Ovary (tissue), 9 donors: ENCODE results near the gene TMEM198. TPM values are rescaled to one million over a fixed set of nuclear protein-coding genes. Genes with fewer than 3 reads are reported as not detected.
A peak's percentile ranks its signal among the peaks of the same experiment; 100 is the strongest.

Experiments used
- DNase-seq, 5 donors: peaks; one replicate each; pipeline ENCODE4 v3.0.0-alpha.2; 2019 to 2020
- H3K27ac ChIP-seq, 2 donors: fragments of 200-600 bp; one replicate each; pipeline versions ENCODE4 v1.5.1 to v1.8.0; 2019 to 2022
- H3K27me3 ChIP-seq: fragments of 200-600 bp; one replicate; pipeline ENCODE4 v1.8.0; 2022
- H3K36me3 ChIP-seq: fragments of 200-600 bp; sonication (generic); one replicate; pipeline ENCODE4 v1.5.1; 2019
- H3K4me1 ChIP-seq: one replicate; pipeline ENCODE4 v1.8.1; 2013; ENCODE audit warnings: mild to moderate bottlenecking, moderate library complexity; ENCODE audit not compliant: insufficient read depth
- H3K4me3 ChIP-seq: fragments of 200-600 bp; sonication (generic); one replicate; pipeline ENCODE4 v1.5.1; 2017
- H3K9me3 ChIP-seq, 2 donors: fragments of 200-600 bp in 1 of 2; sonication (generic) in 1 of 2; one replicate each; pipeline versions ENCODE4 v1.5.1 to v1.8.1; 2013 to 2019; ENCODE audit warnings: mild to moderate bottlenecking in 1 of 2, moderate library complexity in 1 of 2
- EP300 ChIP-seq: sonication (generic); formaldehyde crosslinking; IDR thresholded peaks from one replicate; pipeline ENCODE4 v1.6.1; 2017; ENCODE audit warnings: antibody characterized with exemption
- POLR2A ChIP-seq: fragments of 450-650 bp; IDR thresholded peaks from one replicate; pipeline ENCODE4 v1.6.1; 2017; ENCODE audit warnings: antibody characterized with exemption, mild to moderate bottlenecking, moderate library complexity
- WGBS, 3 donors: extraction: QIAGEN DNeasy Blood & Tissue Kit in 1 of 3; methylation state at CpG; one replicate each; pipeline versions ENCODE4 v1.1.5 to v1.1.7; 2013 to 2017; 5-methylcytosine and 5-hydroxymethylcytosine counted together
- intact Hi-C, 4 donors: fragments of 100-400 bp; cut with DNase I; formaldehyde crosslinking; loops; one replicate each; pipeline versions ENCODE4 v1.11.0 to v1.15.1; 2022 to 2023
- polyA plus RNA-seq, 2 donors: library from polyadenylated mRNA; stranded (reverse); fragments of 200-250 nt in 1 of 2; fragments of 350-450 nt in 1 of 2; fragmentation: Illumina TruSeq in 1 of 2; extraction: RNeasy Lipid Tissue Mini Kit (QIAGEN cat#74804) in 1 of 2; gene quantifications; one replicate each; pipeline ENCODE4 v1.2.3, GENCODE V29; 2013 to 2014
- total RNA-seq, 7 donors: library from RNA; depleted of rRNA in 2 of 7; stranded (reverse); fragments of >200 nt in 2 of 7; fragmentation: NEBNext Ultra II Directional in 3 of 7; extraction: Animal tissue kit (Norgen Biotek cat#: 25700) in 3 of 7; gene quantifications; one replicate each; pipeline versions ENCODE4 v1.1.0 to v1.2.4, GENCODE V29; 2016 to 2023
- TF ChIP-seq, protein P1 (sequence below), 3 donors: fragments of 450-650 bp in 2 of 3; fragments of 200-600 bp in 1 of 3; IDR thresholded peaks; one replicate each; pipeline versions ENCODE4 v1.5.1 to v1.8.0; 2016 to 2022; ENCODE audit warnings: antibody characterized with exemption in 3 of 3, mild to moderate bottlenecking in 1 of 3
- donor health status: DM: no; HTN: no; CAD: no; lungs with moderate emphysema.
- donor health status: DM: no; HTN: no; CAD: no.
- donor health status: Bipolar disorder and iron deficiency.
- donor health status: DM: yes; HTN: yes; CAD: no.
- donor health status: DM: no; HTN: no; CAD: no.
- donor health status: DM: yes; HTN: yes; CAD: no.

TMEM198 gene
- total and polyA plus RNA-seq, 9 donors, result 0.62 to 22.7 (median 10.4) TPM

DNA sequence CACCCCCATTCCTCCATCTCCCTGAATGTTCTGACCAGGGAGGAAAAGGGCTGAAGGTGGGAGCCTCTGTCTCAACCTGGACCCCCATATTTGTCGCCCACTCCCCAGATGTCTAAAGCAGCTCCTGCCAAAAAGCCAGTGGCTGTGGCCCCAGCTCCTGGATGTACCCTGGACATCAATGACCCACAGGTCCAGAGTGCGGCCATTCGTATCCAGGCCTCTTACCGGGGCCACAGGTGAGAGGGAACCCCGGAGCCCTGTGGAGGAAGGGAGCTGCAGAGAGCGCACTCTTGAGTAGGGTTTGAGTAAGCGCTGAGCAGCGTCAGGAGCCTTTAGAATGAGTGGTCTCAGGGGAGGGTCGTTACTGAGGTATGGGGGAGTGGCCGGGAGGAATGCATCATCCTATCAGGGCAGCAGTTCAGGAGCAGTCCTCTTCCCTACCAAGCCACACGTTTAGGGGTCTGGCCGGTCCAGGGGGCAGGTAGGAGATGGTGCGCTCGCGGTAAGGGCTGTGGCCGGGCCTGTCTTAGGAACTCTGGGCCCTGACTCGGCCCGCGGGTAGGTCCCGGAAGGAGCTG is 47.5 kb upstream of the TMEM198 start:
- Histone ChIP-seq H3K27me3 (no peaks in the 10 kb centered on the region), H3K9me3 (no peaks in the 10 kb centered on the region), H3K4me1 (peaks cover 3% of the 10 kb centered on the region), H3K27ac (peak overlapping the region in 1 of 2 donors; percentile 9), H3K36me3 (no peaks in the 10 kb centered on the region), H3K4me3 (no peak overlapping the region)
- WGBS, 3 donors, result 39 to 58% (median 52%) methylated on average over 19 to 20 of the region's 20 CpGs
- TF ChIP-seq POLR2A, result no peak
- no peak for TF ChIP-seq EP300
- TF ChIP-seq, protein P1, sequence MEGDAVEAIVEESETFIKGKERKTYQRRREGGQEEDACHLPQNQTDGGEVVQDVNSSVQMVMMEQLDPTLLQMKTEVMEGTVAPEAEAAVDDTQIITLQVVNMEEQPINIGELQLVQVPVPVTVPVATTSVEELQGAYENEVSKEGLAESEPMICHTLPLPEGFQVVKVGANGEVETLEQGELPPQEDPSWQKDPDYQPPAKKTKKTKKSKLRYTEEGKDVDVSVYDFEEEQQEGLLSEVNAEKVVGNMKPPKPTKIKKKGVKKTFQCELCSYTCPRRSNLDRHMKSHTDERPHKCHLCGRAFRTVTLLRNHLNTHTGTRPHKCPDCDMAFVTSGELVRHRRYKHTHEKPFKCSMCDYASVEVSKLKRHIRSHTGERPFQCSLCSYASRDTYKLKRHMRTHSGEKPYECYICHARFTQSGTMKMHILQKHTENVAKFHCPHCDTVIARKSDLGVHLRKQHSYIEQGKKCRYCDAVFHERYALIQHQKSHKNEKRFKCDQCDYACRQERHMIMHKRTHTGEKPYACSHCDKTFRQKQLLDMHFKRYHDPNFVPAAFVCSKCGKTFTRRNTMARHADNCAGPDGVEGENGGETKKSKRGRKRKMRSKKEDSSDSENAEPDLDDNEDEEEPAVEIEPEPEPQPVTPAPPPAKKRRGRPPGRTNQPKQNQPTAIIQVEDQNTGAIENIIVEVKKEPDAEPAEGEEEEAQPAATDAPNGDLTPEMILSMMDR (IDR thresholded peaks at IDR 0.05), result no peak
- DNase-seq, result peak in 1 of 5 donors; percentile 34
- intact Hi-C loops, result no loop called here

DNA sequence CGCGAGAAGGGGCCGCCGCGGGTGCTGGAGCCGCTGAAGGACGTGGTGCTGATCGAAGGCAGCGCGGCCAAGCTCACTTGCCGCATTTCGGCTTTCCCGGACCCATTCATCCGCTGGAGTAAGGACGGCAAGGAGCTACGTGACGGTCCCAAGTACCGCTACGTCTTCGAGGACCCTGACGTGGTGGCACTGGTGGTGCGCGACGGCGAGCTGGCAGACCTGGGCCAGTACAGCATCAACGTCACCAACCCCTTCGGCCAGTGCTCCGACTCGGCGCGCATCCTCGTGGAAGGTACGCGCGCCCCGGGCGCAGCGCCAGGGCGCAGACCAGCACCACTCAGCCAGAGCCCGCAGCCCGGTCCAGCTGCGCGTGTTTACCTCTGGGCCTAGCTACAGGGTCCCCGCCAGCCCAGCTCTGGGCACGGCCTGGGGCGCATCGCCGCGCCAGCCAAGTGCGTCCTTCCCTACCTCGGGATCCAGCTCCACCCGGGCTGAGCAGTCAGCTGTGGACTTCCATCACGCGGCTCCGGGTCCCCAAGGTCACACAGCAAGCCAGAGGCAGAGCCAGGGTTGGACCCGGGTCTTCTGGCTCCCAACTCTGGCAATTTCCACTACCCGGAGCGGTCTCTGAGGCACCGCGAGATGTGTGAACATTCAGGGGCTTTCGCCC is 46.9 kb upstream of the TMEM198 start:
- peak overlapping the region; percentile 8 for H3K4me3 ChIP-seq
- DNase-seq, result peak; percentile 54 to 81 (median 65)
- peak overlapping the region in 1 of 2 donors; percentile 80 for H3K27ac ChIP-seq
- TF ChIP-seq POLR2A (no peak), EP300 (no peak)
- TF ChIP-seq, protein P1 (IDR thresholded peaks at IDR 0.05), result no peak
- WGBS, 3 donors, result 8 to 26% (median 21%) methylated on average over 57 to 61 of the region's 61 CpGs
- H3K27me3 ChIP-seq, result no peaks in the 10 kb centered on the region
- H3K9me3 ChIP-seq, result no peaks in the 10 kb centered on the region
- no peaks in the 10 kb centered on the region for H3K36me3 ChIP-seq
- H3K4me1 ChIP-seq, result peaks cover 3% of the 10 kb centered on the region
- intact Hi-C loops, result no loop called here

DNA sequence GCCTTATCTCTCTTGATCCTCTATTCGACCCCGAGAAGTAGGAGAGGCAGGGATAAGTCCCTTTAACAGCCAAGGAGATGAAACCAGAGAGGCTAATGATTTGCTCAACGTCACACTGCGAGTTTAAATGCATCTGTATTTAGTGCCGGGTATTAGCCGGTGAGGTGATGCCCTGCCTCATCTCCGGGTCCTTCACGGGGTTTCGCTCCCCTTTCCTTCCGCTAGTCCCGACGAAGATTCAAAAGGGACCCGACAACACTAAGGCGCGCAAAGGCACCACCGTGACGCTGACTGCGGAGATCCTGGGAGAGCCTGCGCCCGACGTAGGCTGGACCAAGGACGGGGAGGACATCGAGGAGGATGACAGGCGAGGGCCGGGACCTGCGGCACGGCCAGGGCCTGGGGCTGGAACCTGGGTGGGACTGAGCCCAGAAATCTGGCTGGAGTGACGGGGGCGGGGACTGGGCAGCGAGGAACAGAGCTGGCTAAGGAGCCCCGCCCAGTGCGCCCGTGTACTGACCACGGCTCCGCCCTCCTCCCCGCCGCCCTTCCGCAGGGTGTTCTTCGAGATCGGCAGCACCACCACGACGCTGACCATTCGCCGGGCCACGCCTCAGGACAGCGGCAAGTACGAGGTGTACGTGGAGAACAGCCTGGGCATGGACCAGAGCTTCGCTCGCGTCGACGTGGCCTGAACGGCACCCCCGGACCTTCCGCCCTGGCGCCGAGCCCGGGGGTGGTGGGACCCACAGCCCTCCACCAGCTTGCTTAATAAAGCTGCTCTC is 46.1 kb upstream of the TMEM198 start:
- H3K27me3 ChIP-seq, result no peaks in the 10 kb centered on the region
- peaks cover 3% of the 10 kb centered on the region for H3K4me1 ChIP-seq
- DNase-seq, result peak; percentile 89 to 94 (median 91)
- WGBS, 3 donors, result 2 to 4% (median 2%) methylated on average over 48 to 59 of the region's 59 CpGs
- H3K4me3 ChIP-seq, result peak overlapping the region; percentile 87
- no peaks in the 10 kb centered on the region for H3K9me3 ChIP-seq
- TF ChIP-seq POLR2A, result peak; percentile 79
- TF ChIP-seq, protein P1 (IDR thresholded peaks at IDR 0.05), result no peak
- H3K27ac ChIP-seq, result peak overlapping the region; percentile 76 to 80
- H3K36me3 ChIP-seq, result no peaks in the 10 kb centered on the region
- intact Hi-C loops, result no loop called here

DNA sequence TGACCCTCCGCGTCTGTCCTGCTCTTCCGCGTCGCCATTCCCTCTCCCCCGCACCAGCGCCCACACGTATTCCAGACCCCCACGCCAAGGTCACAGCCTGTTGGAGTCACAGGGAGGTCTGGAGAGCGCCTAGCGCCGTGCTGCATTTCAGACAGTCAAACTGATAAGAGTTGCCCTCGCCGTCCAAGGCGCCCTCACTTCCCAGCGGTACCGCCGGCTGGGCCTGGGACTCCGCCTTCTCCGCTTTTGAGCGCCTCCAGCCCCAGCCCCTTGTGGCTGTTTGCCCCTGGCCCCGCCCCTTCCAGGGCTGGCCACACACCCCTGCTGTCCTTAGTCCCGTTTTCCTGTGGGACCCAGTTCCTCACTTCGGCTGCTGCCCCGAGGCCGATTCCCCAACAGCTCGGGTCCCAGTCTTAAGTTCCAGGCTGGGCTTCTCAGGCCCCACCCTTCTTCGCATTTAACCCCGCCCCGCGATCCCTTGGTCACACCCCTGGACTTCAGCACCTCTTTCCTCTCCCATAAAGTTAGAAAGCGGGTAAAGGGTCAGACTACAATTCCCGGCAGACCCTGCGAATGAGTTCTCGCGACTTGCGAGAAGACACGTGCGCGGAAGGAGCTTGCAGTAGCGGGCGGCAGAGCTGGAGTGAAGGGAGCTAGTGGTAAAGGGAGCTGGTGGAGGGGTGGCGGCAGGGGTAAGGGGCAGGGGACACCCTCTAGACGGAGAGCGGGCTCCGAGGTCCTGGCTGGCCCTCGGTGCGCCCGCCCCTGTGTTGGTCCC is 45.4 kb upstream of the TMEM198 start, which contains the start of gene GMPPA:
TSS of gene GMPPA (plus strand) at position 612 of the 778 bp plus-strand sequence. CDS start 1,085 bp downstream, outside the sequence.
- Histone ChIP-seq H3K9me3 (no peaks in the 10 kb centered on the region), H3K4me3 (peak within 1 kb of the TSS; percentile 87), H3K27me3 (no peaks in the 10 kb centered on the region), H3K4me1 (peaks cover 3% of the 10 kb centered on the region), H3K27ac (peak within 1 kb of the TSS; percentile 76 to 80), H3K36me3 (no peaks in the 10 kb centered on the region)
- 0 to 1% (median 0%) methylated on average over 47 to 49 of the region's 49 CpGs for WGBS, 3 donors
- intact Hi-C loops, result no loop called here
- TF ChIP-seq, protein P1 (IDR thresholded peaks at IDR 0.05), result peak in 1 of 3 donors; percentile 39
- TF ChIP-seq POLR2A (peak; percentile 46), EP300 (peak; percentile 60)
- DNase-seq, result peak; percentile 96 to 98 (median 97)
